Prostate gland (tissue), 2 donors: ENCODE results near the gene MLLT6. TPM values are rescaled to one million over a fixed set of nuclear protein-coding genes. Genes with fewer than 3 reads are reported as not detected.

Source experiments
- DNase-seq: peaks from one replicate; pipeline ENCODE4 v3.0.0-alpha.2; 2019; ENCODE audit warnings: low spot score
- H3K27ac ChIP-seq, 2 donors: fragments of 200-600 bp; sonication (generic); 2 replicates each; pipeline ENCODE4 v1.5.1; 2017 to 2019
- H3K27me3 ChIP-seq: fragments of 200-600 bp; sonication (generic); replicated peaks from 2 replicates; pipeline ENCODE4 v1.5.1; 2019; ENCODE audit not compliant: insufficient read depth
- H3K36me3 ChIP-seq, 2 donors: fragments of 200-600 bp; sonication (generic); 1 replicate in 1 of 2; 2 replicates in 1 of 2; pipeline versions ENCODE4 v1.5.1 to v1.8.1; 2017 to 2019
- H3K4me1 ChIP-seq: fragments of 200-600 bp; sonication (generic); replicated peaks from 2 replicates; pipeline ENCODE4 v1.5.1; 2019
- H3K4me3 ChIP-seq, 2 donors: fragments of 200-600 bp; sonication (generic); 2 replicates each; pipeline ENCODE4 v1.5.1; 2017 to 2019
- H3K9me3 ChIP-seq: fragments of 200-600 bp; sonication (generic); 2 replicates; pipeline ENCODE4 v1.5.1; 2017
- CTCF ChIP-seq, 4 experiments: fragments of 200-600 bp in 2 of 4; fragments of 450-650 bp in 2 of 4; sonication (generic) in 2 of 4; IDR thresholded peaks; 1 replicate in 3 of 4; 2 replicates in 1 of 4; pipeline ENCODE4 v1.5.1; 2016 to 2019; ENCODE audit warnings: antibody characterized with exemption in 4 of 4, mild to moderate bottlenecking in 2 of 4, moderate library complexity in 2 of 4
- POLR2A ChIP-seq: fragments of 450-650 bp; IDR thresholded peaks from one replicate; pipeline ENCODE4 v1.6.1; 2016; ENCODE audit warnings: antibody characterized with exemption, mild to moderate bottlenecking
- POLR2AphosphoS5 ChIP-seq: sonication (generic); formaldehyde crosslinking; IDR thresholded peaks from one replicate; pipeline ENCODE4 v1.6.1; 2017; ENCODE audit warnings: antibody characterized with exemption
- WGBS: methylation state at CpG from one replicate; pipeline ENCODE4 v1.1.5; 2018; 5-methylcytosine and 5-hydroxymethylcytosine counted together
- intact Hi-C: fragments of 100-400 bp; cut with DNase I; formaldehyde crosslinking; loops from one replicate; pipeline ENCODE4 v1.14.2; 2022
- total RNA-seq, 2 donors: library from RNA; depleted of rRNA; stranded (reverse); fragments of >200 nt; gene quantifications; one replicate each; pipeline ENCODE4 v1.1.0, GENCODE V29; 2016

Gene MLLT6
- total RNA-seq, 2 donors from 2014 or later: 69.1 to 142 TPM

GRCh38 chr17:38739305-38739704 is 34.2 kb downstream of the MLLT6 start:
- H3K9me3 ChIP-seq: no peaks in the 10 kb centered on the region
- no peak overlapping the region for H3K27ac ChIP-seq
- H3K36me3 ChIP-seq: no peaks in the 10 kb centered on the region
- 80% methylated on average over 14 of the region's 14 CpGs for WGBS
- H3K4me3 ChIP-seq: no peak overlapping the region
- DNase-seq: no peak
- no peaks in the 10 kb centered on the region for H3K27me3 ChIP-seq
- peaks cover 12% of the 10 kb centered on the region for H3K4me1 ChIP-seq
- intact Hi-C loops: no loop called here
- TF ChIP-seq CTCF (IDR thresholded peaks at IDR 0.05): no peak
- TF ChIP-seq POLR2AphosphoS5: no peak
- TF ChIP-seq POLR2A: no peak

GRCh38 chr17:38740044-38740443 is 35.0 kb downstream of the MLLT6 start:
- H3K27me3 ChIP-seq: no peaks in the 10 kb centered on the region
- no peak overlapping the region for H3K4me3 ChIP-seq
- H3K36me3 ChIP-seq: no peaks in the 10 kb centered on the region
- no peak overlapping the region for H3K27ac ChIP-seq
- H3K4me1 ChIP-seq: peaks cover 12% of the 10 kb centered on the region
- no peaks in the 10 kb centered on the region for H3K9me3 ChIP-seq
- 94% methylated on average over 19 of the region's 19 CpGs for WGBS
- DNase-seq: no peak
- TF ChIP-seq POLR2AphosphoS5 (no peak), CTCF (IDR thresholded peaks at IDR 0.05) (no peak), POLR2A (no peak)
- intact Hi-C loops: loop anchor here (10.0 kb wide), 1 partner anchor 415 kb away; the partner anchor contains the start of gene PLXDC1

GRCh38 chr17:38740806-38741205 is 35.7 kb downstream of the MLLT6 start:
- H3K36me3 ChIP-seq: no peaks in the 10 kb centered on the region
- H3K9me3 ChIP-seq: no peaks in the 10 kb centered on the region
- TF ChIP-seq POLR2AphosphoS5 (no peak), POLR2A (no peak), CTCF (IDR thresholded peaks at IDR 0.05) (no peak)
- WGBS: 80% methylated on average over 4 of the region's 4 CpGs
- H3K27me3 ChIP-seq: no peaks in the 10 kb centered on the region
- DNase-seq: no peak
- intact Hi-C loops: loop anchor here (10.0 kb wide), 1 partner anchor 414 kb away; the partner anchor contains the start of gene PLXDC1
- peaks cover 15% of the 10 kb centered on the region for H3K4me1 ChIP-seq
- no peak overlapping the region for H3K4me3 ChIP-seq
- H3K27ac ChIP-seq: no peak overlapping the region

GRCh38 chr17:38741461-38741860 is 36.4 kb downstream of the MLLT6 start:
- no peak for TF ChIP-seq POLR2A
- TF ChIP-seq CTCF (IDR thresholded peaks at IDR 0.05): no peak
- TF ChIP-seq POLR2AphosphoS5: no peak
- Histone ChIP-seq H3K27me3 (no peaks in the 10 kb centered on the region), H3K4me3 (no peak overlapping the region), H3K27ac (peak overlapping the region; percentile 57 to 69), H3K4me1 (peaks cover 21% of the 10 kb centered on the region), H3K36me3 (no peaks in the 10 kb centered on the region), H3K9me3 (no peaks in the 10 kb centered on the region)
- intact Hi-C loops: loop anchor here (10.0 kb wide), 1 partner anchor 413 kb away; the partner anchor contains the start of gene PLXDC1
- WGBS: 53% methylated on average over 5 of the region's 5 CpGs
- DNase-seq: no peak

- TF ChIP-seq POLR2A: no peak
- TF ChIP-seq POLR2AphosphoS5: peak; percentile 36
- Histone ChIP-seq H3K9me3 (no peaks in the 10 kb centered on the region), H3K4me1 (peaks cover 24% of the 10 kb centered on the region), H3K27ac (peak overlapping the region; percentile 57 to 69), H3K36me3 (no peaks in the 10 kb centered on the region), H3K4me3 (no peak overlapping the region), H3K27me3 (no peaks in the 10 kb centered on the region)
- peak; percentile 64 for DNase-seq
- 13% methylated on average over 7 of the region's 7 CpGs for whole genome bisulfite sequencing
- intact Hi-C loops: loop anchor here (10.0 kb wide), 1 partner anchor 413 kb away; the partner anchor contains the start of gene PLXDC1
Observed at GRCh38 chr17:38741921-38742410, 36.9 kb downstream of the MLLT6 start.
